Gastroesophageal sphincter (tissue), 3 donors: ENCODE data around the gene FRMD6.

Experiments
- EP300 ChIP-seq: sonication (generic); formaldehyde crosslinking; IDR thresholded peaks from one replicate; pipeline ENCODE4 v1.6.1; 2017; ENCODE audit warnings: antibody characterized with exemption, mild to moderate bottlenecking
- POLR2A ChIP-seq, 2 donors: fragments of 450-650 bp; IDR thresholded peaks; one replicate each; pipeline ENCODE4 v1.6.1; 2017; ENCODE audit warnings: antibody characterized with exemption in 2 of 2, mild to moderate bottlenecking in 2 of 2, moderate library complexity in 1 of 2
- POLR2AphosphoS5 ChIP-seq: sonication (generic); formaldehyde crosslinking; IDR thresholded peaks from one replicate; pipeline ENCODE4 v1.6.1; 2017; ENCODE audit warnings: antibody characterized with exemption
- TF ChIP-seq, protein P1 (sequence below), 4 experiments: fragments of 200-600 bp in 2 of 4; fragments of 450-650 bp in 2 of 4; sonication (generic) in 1 of 4; IDR thresholded peaks; one replicate each; pipeline ENCODE4 v1.5.1; 2017 to 2019; ENCODE audit warnings: antibody characterized with exemption in 4 of 4, mild to moderate bottlenecking in 2 of 4, moderate library complexity in 2 of 4

DNA sequence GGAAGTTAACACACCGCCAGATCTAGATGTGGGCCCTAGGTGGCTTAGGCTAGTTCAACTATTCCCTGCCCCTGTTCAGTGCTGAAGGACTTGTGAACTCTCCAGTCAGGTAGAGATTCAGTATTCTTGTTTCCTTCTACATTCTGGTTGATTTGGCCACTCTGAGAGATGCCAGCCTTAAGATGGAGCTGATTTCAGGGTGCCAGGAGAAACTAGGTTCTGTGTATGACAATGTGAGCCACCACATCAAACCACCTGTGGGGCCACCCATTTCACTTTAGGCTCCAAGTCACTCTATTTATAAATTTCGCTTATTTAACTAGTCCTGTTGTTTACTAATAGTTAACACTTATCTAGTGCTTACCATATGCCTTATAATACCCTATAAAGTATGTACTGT, 26.0 kb downstream of the FRMD6 start:
- TF ChIP-seq, protein P1, sequence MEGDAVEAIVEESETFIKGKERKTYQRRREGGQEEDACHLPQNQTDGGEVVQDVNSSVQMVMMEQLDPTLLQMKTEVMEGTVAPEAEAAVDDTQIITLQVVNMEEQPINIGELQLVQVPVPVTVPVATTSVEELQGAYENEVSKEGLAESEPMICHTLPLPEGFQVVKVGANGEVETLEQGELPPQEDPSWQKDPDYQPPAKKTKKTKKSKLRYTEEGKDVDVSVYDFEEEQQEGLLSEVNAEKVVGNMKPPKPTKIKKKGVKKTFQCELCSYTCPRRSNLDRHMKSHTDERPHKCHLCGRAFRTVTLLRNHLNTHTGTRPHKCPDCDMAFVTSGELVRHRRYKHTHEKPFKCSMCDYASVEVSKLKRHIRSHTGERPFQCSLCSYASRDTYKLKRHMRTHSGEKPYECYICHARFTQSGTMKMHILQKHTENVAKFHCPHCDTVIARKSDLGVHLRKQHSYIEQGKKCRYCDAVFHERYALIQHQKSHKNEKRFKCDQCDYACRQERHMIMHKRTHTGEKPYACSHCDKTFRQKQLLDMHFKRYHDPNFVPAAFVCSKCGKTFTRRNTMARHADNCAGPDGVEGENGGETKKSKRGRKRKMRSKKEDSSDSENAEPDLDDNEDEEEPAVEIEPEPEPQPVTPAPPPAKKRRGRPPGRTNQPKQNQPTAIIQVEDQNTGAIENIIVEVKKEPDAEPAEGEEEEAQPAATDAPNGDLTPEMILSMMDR (IDR thresholded peaks at IDR 0.05) = no peak
- TF ChIP-seq EP300 (no peak), POLR2AphosphoS5 (no peak), POLR2A (IDR thresholded peaks at IDR 0.05) (no peak)
